Medulla oblongata (tissue), 1 donor: ENCODE results near the gene ENG.

Experiments used
- DNase-seq: peaks from one replicate; pipeline ENCODE4 v3.0.0-alpha.2; 2015; ENCODE audit errors: extremely low spot score

The ENG gene

GRCh38 chr9:127814619-127815511 is 39.6 kb downstream of the ENG start:
- DNase-seq: no peak

- no peak for DNase-seq
Measured at GRCh38 chr9:127813686-127814226, 40.7 kb downstream of the ENG start.

- DNase-seq: no peak
Measured at GRCh38 chr9:127812936-127813675, 41.4 kb downstream of the ENG start.

GRCh38 chr9:127812011-127812410 is 42.4 kb downstream of the ENG start:
- no peak for DNase-seq

- no peak for DNase-seq
Measured at GRCh38 chr9:127810378-127811187, 43.9 kb downstream of the ENG start.

GRCh38 chr9:127809540-127810377 is 44.7 kb downstream of the ENG start:
- DNase-seq: no peak

GRCh38 chr9:127809002-127809539 is 45.4 kb downstream of the ENG start:
- DNase-seq: no peak

GRCh38 chr9:127808347-127809001 is 46.0 kb downstream of the ENG start:
- no peak for DNase-seq

- no peak for DNase-seq
Measured at GRCh38 chr9:127806871-127807270, 47.6 kb downstream of the ENG start.

- DNase-seq: no peak
Measured at GRCh38 chr9:127805620-127806019, 48.8 kb downstream of the ENG start.

GRCh38 chr9:127803507-127804352 is 50.7 kb downstream of the ENG start:
- DNase-seq: no peak

GRCh38 chr9:127802576-127803443 is 51.6 kb downstream of the ENG start, which contains the start of gene FPGS:
FPGS (plus strand) TSS chr9:127802882; CDS start chr9:127802925, 43 bp downstream.
- peak; percentile 85 for DNase-seq

GRCh38 chr9:127801955-127802575 is 52.4 kb downstream of the ENG start:
- peak; percentile 40 for DNase-seq

GRCh38 chr9:127796852-127797370 is 57.5 kb downstream of the ENG start:
- no peak for DNase-seq

- no peak for DNase-seq
Measured at GRCh38 chr9:127796225-127796813, 58.1 kb downstream of the ENG start.

GRCh38 chr9:127794001-127794791 is 60.3 kb downstream of the ENG start:
- DNase-seq: no peak
